GM10266 (cell line): ENCODE data around the gene CCL11.
"Not testable (repeated sequence)": the region's sequence is repeated elsewhere in the genome, so short reads cannot be mapped to it uniquely, and the experiment has no call there.

ENCODE experiments used
- DNase-seq: peaks from one replicate; pipeline ENCODE4 v3.0.0; 2012; ENCODE audit errors: extremely low spot score
- TF ChIP-seq, protein P1 (sequence below): IDR thresholded peaks from 2 replicates; pipeline ENCODE4 v1.5.1; 2012; ENCODE audit warnings: mild to moderate bottlenecking, low read depth; ENCODE audit not compliant: control insufficient read depth, insufficient read depth; ENCODE audit errors: missing control alignments

The CCL11 gene

DNA sequence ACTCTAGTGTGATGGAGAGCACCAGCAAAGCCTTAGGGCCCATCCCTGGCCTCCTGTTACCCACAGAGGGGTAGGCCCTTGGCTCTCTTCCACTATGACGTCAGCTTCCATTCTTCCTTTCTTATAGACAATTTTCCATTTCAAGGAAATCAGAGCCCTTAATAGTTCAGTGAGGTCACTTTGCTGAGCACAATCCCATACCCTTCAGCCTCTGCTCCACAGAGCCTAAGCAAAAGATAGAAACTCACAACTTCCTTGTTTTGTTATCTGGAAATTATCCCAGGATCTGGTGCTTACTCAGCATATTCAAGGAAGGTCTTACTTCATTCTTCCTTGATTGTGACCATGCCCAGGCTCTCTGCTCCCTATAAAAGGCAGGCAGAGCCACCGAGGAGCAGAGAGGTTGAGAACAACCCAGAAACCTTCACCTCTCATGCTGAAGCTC lies 33.5 kb downstream of the CCL11 start, which contains the start of gene CCL8:
Gene CCL8 (plus strand): TSS at position 397 of the 445 bp plus-strand sequence. CDS start 67 bp downstream, outside the sequence.
- TF ChIP-seq, protein P1, sequence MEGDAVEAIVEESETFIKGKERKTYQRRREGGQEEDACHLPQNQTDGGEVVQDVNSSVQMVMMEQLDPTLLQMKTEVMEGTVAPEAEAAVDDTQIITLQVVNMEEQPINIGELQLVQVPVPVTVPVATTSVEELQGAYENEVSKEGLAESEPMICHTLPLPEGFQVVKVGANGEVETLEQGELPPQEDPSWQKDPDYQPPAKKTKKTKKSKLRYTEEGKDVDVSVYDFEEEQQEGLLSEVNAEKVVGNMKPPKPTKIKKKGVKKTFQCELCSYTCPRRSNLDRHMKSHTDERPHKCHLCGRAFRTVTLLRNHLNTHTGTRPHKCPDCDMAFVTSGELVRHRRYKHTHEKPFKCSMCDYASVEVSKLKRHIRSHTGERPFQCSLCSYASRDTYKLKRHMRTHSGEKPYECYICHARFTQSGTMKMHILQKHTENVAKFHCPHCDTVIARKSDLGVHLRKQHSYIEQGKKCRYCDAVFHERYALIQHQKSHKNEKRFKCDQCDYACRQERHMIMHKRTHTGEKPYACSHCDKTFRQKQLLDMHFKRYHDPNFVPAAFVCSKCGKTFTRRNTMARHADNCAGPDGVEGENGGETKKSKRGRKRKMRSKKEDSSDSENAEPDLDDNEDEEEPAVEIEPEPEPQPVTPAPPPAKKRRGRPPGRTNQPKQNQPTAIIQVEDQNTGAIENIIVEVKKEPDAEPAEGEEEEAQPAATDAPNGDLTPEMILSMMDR = no peak
- no peak for DNase-seq

DNA sequence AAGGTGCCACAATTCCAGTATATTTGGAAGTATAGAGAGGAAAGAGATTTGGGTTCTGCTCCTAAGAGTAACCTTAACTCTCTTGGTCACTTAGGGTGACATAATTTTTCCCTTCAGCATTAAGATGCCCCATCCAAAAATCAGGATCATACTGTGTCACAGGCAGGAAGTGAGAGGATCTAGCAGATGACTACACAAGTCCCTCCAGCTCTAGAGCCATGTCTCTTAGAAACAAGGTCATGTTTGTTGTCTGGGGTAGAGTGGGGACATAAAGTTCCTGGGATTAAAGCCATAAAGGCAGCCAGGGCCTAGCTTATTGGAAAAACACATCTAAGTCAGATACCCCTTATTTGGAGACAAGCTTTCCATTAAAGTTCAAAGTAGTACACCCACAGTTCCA lies 36.4 kb downstream of the CCL11 start:
- TF ChIP-seq, protein P1 = no peak
- no peak for DNase-seq

DNA sequence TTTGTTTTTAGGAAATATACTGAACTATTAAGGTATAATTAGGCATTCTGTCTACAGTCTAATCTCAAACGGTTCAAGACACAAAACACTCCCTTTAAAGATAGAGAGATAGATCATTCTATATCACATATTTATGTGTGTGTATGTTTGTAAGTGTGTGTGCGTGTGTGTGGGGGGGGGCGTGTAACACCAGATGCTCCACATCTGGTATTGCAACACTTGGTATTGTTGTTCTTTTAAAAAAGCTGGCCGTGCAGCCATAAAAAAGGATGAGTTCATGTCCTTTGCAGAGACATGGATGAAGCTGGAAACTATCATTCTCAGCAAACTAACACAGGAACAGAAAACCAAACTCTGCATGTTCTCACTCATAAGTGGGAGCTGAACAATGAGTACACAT lies 42.0 kb downstream of the CCL11 start:
- not testable (repeated sequence) for DNase-seq

DNA sequence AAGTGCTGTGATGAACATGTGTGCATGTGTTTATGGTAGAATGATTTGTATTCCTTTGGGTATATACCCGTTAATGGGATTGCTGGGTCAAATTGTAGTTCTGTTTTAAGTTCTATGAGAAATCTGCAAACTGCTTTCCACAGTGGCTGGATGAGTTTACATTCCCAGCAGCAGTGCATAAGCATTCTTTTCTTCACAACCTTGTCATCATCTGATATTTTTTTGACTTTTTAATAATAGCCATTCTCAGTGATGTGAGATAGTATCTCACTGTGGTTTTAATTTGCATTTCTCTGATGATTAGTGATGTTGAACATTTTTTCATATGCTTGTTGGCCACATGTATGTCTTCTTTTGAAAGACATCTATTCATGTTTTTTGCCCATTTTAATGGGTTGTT lies 52.2 kb downstream of the CCL11 start:
- TF ChIP-seq, protein P1 = no peak
- DNase-seq = no peak
